ENCODE measurements around the gene KLK6.

The KLK6 gene

GRCh38 chr19:50959731-50960500 is 9.5 kb downstream of the KLK6 start:
- in situ Hi-C loops (cut with HindIII; ENCODE audit: low sequenced_read_pairs), result no loop called here

GRCh38 chr19:50957587-50957986 is 11.8 kb downstream of the KLK6 start:
- in situ Hi-C loops (cut with HindIII; ENCODE audit: low sequenced_read_pairs), result no loop called here

- in situ Hi-C loops (cut with HindIII; ENCODE audit: low sequenced_read_pairs), result no loop called here
Observed at GRCh38 chr19:50952910-50953309, 16.5 kb downstream of the KLK6 start, which contains the start of gene KLK5. TSS of gene KLK5 (minus strand) at chr19:50953038. CDS start at chr19:50952657, 381 bp downstream.

GRCh38 chr19:50949861-50950260 is 19.5 kb downstream of the KLK6 start:
- in situ Hi-C loops (cut with HindIII; ENCODE audit: low sequenced_read_pairs), result no loop called here

- in situ Hi-C loops (cut with HindIII; ENCODE audit: low sequenced_read_pairs), result no loop called here
Observed at GRCh38 chr19:50947123-50947522, 22.3 kb downstream of the KLK6 start.

GRCh38 chr19:50944795-50945194 is 24.6 kb downstream of the KLK6 start:
- in situ Hi-C loops (cut with HindIII; ENCODE audit: low sequenced_read_pairs), result no loop called here

- in situ Hi-C loops (cut with HindIII; ENCODE audit: low sequenced_read_pairs), result no loop called here
Observed at GRCh38 chr19:50943074-50943828, 26.1 kb downstream of the KLK6 start.

- in situ Hi-C loops (cut with HindIII; ENCODE audit: low sequenced_read_pairs), result loop anchor here (5.0 kb wide), 1 partner anchor 72 kb away; no protein-coding TSS in a partner anchor
Observed at GRCh38 chr19:50939596-50939995, 29.8 kb downstream of the KLK6 start.

- in situ Hi-C loops (cut with HindIII; ENCODE audit: low sequenced_read_pairs), result no loop called here
Observed at GRCh38 chr19:50933640-50934039, 35.8 kb downstream of the KLK6 start.

GRCh38 chr19:50932690-50933083 is 36.7 kb downstream of the KLK6 start:
- in situ Hi-C loops (cut with HindIII; ENCODE audit: low sequenced_read_pairs), result no loop called here

- in situ Hi-C loops (cut with HindIII; ENCODE audit: low sequenced_read_pairs), result no loop called here
Observed at GRCh38 chr19:50932018-50932689, 37.2 kb downstream of the KLK6 start.

GRCh38 chr19:50931023-50931422 is 38.4 kb downstream of the KLK6 start:
- in situ Hi-C loops (cut with HindIII; ENCODE audit: low sequenced_read_pairs), result no loop called here

GRCh38 chr19:50928831-50929230 is 40.6 kb downstream of the KLK6 start:
- in situ Hi-C loops (cut with HindIII; ENCODE audit: low sequenced_read_pairs), result no loop called here

GRCh38 chr19:50926144-50926543 is 43.2 kb downstream of the KLK6 start:
- in situ Hi-C loops (cut with HindIII; ENCODE audit: low sequenced_read_pairs), result no loop called here

- in situ Hi-C loops (cut with HindIII; ENCODE audit: low sequenced_read_pairs), result no loop called here
Observed at GRCh38 chr19:50925734-50926133, 43.7 kb downstream of the KLK6 start.

- in situ Hi-C loops (cut with HindIII; ENCODE audit: low sequenced_read_pairs), result no loop called here
Observed at GRCh38 chr19:50924586-50924985, 44.8 kb downstream of the KLK6 start.

- in situ Hi-C loops (cut with HindIII; ENCODE audit: low sequenced_read_pairs), result no loop called here
Observed at GRCh38 chr19:50922317-50922853, 47.0 kb downstream of the KLK6 start.

GRCh38 chr19:50921426-50922316 is 47.7 kb downstream of the KLK6 start:
- in situ Hi-C loops (cut with HindIII; ENCODE audit: low sequenced_read_pairs), result no loop called here

GRCh38 chr19:50916069-50916468 is 53.3 kb downstream of the KLK6 start:
- in situ Hi-C loops (cut with HindIII; ENCODE audit: low sequenced_read_pairs), result no loop called here

All from endothelial cell of hepatic sinusoid (primary cell).